ENCODE measurements around the gene SLC10A1.
"Not testable (repeated sequence)": the region's sequence is repeated elsewhere in the genome, so short reads cannot be mapped to it uniquely, and the experiment has no call there.

Gene SLC10A1

GRCh38 chr14:69796797-69797500 lies at the start of gene SLC10A1:
SLC10A1 (minus strand) TSS chr14:69797241; CDS start chr14:69797155, 86 bp downstream.
- no peak for DNase-seq

- DNase-seq: no peak
Observed at GRCh38 chr14:69845787-69846186, 48.7 kb upstream of the SLC10A1 start.

- DNase-seq: no peak
Observed at GRCh38 chr14:69845050-69845581, 48.1 kb upstream of the SLC10A1 start.

- DNase-seq: no peak
Observed at GRCh38 chr14:69844171-69844570, 47.1 kb upstream of the SLC10A1 start.

GRCh38 chr14:69842686-69843420 lies 45.8 kb upstream of the SLC10A1 start:
- DNase-seq: no peak

GRCh38 chr14:69841656-69842055 lies 44.6 kb upstream of the SLC10A1 start:
- no peak for DNase-seq

- no peak for DNase-seq
Observed at GRCh38 chr14:69839661-69840060, 42.6 kb upstream of the SLC10A1 start.

- DNase-seq: no peak
Observed at GRCh38 chr14:69838881-69839416, 41.9 kb upstream of the SLC10A1 start.

- DNase-seq: no peak
Observed at GRCh38 chr14:69828879-69829278, 31.8 kb upstream of the SLC10A1 start.

- DNase-seq: no peak
Observed at GRCh38 chr14:69828354-69828753, 31.3 kb upstream of the SLC10A1 start.

- no peak for DNase-seq
Observed at GRCh38 chr14:69827560-69827959, 30.5 kb upstream of the SLC10A1 start.

GRCh38 chr14:69822456-69822855 lies 25.4 kb upstream of the SLC10A1 start:
- DNase-seq: no peak

GRCh38 chr14:69820991-69821390 lies 23.9 kb upstream of the SLC10A1 start:
- DNase-seq: no peak

GRCh38 chr14:69819607-69820006 lies 22.6 kb upstream of the SLC10A1 start:
- no peak for DNase-seq

- no peak for DNase-seq
Observed at GRCh38 chr14:69818758-69819191, 21.7 kb upstream of the SLC10A1 start.

GRCh38 chr14:69816216-69816615 lies 19.2 kb upstream of the SLC10A1 start:
- DNase-seq: no peak

GRCh38 chr14:69815556-69815955 lies 18.5 kb upstream of the SLC10A1 start:
- DNase-seq: no peak

GRCh38 chr14:69814397-69814796 lies 17.4 kb upstream of the SLC10A1 start:
- DNase-seq: no peak

GRCh38 chr14:69813346-69813745 lies 16.3 kb upstream of the SLC10A1 start:
- not testable (repeated sequence) for DNase-seq

- no peak for DNase-seq
Observed at GRCh38 chr14:69812711-69813110, 15.7 kb upstream of the SLC10A1 start.

- DNase-seq: no peak
Observed at GRCh38 chr14:69811868-69812252, 14.8 kb upstream of the SLC10A1 start.

- DNase-seq: no peak
Observed at GRCh38 chr14:69811227-69811867, 14.3 kb upstream of the SLC10A1 start.

Data from SIG-M5 (cell line).